Measurements from ENCODE around the gene SEMA4D.

Gene SEMA4D

DNA sequence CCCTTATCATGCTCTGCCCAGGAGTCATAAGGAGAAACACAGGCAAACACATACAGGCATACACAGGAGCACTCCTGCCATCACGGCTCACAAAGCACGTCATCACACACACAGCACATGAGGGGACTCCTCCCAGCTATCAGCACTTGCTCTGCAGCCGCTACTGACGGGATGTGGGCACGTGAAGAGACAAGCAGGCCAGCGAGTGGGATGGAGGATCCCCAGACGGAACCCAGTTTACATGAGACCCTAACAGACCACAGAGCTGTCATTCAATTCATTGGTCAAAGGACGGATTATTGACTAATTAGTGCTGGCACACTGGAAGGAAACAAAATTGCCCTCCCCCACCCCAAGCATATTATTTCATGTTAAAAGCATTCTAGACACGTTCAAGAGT, 53.6 kb downstream of the SEMA4D start:
- DNase-seq (ENCODE audit: low read depth): no peak

DNA sequence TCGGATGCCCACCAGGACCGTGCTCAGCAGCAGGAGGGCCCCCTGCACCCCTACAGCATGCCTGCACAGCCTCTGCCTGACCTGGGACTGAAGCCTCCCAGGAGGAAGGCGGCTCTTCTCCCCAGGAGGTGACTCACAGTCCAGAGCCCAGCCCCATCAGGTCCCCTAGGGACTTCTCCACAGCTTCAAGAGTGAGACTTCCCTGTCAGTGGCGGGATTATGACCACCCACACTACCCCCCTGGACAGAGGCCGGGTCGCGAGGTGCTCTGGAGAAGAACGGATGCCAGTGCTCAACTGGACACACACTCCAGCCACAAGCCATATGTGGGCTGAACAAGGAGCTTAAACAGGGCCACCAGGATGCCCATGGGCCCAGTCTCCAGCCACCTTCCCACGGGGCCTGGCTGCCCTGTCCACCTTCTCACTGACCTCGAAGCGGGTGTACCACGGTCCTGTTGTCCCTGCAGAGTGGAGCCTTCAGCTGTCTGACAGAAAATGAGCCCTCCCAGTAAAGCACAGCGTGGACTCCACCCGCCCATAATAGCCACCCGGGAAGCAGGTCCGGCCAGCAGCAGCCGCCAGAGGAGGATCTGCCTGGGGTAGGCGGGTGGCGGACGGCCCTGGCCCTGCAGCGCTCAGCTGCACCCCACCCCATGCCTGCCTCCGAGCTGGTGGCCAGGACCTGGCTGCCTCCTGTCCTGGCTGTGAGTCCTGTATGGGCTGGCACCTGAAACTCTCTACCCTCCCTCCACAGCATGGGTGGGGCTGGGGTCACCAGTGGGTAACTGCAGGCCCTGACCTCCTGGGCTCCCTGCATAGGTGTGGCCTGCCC, 54.7 kb downstream of the SEMA4D start:
- no peak for DNase-seq (ENCODE audit: low read depth)

- DNase-seq (ENCODE audit: low read depth): no peak
Observed at GRCh38 chr9:89442501-89442978, 55.4 kb downstream of the SEMA4D start.

DNA sequence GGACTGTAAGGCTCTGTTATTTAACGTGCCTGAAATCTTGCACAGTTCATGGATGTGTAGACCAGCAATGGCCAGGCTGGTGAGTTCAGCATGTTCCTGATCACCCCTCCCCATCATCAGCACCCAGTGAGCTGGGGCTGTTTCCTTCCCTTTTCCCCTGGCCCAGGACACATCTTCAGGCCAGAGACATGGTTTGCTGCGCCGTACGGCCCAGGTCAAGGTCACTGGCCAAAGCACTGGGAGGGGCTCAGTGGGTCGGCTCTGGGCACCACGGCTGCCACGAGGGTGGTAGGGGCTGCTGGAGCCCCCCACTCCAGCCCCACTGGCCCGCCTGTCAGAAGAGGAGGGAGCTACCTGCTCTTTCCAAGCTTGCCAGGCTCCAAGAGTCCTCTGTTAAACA, 55.9 kb downstream of the SEMA4D start:
- no peak for DNase-seq (ENCODE audit: low read depth)

- no peak for DNase-seq (ENCODE audit: low read depth)
Observed at GRCh38 chr9:89441655-89441970, 56.3 kb downstream of the SEMA4D start.

GRCh38 chr9:89440951-89441654, 56.8 kb downstream of the SEMA4D start:
- DNase-seq (ENCODE audit: low read depth): no peak

DNA sequence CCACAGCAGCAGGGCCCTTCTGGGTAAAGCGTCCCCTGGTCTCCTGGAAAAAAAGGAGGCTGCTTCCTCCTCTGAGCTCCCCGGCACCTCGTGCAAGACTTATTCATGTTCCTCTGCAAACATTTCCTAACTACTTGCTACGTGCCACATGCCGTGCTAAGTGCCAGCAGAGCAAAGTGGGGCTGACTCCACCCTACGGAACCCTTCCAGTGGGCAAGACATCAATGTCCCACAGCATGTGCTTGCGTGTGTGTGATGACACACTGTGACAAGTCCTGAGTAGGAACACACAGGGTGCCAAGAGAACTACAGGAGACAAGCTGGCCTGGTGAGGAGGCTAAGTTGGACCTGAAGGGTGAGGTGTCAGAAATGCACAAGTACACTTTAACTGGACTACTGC, 57.4 kb downstream of the SEMA4D start:
- no peak for DNase-seq (ENCODE audit: low read depth)

DNA sequence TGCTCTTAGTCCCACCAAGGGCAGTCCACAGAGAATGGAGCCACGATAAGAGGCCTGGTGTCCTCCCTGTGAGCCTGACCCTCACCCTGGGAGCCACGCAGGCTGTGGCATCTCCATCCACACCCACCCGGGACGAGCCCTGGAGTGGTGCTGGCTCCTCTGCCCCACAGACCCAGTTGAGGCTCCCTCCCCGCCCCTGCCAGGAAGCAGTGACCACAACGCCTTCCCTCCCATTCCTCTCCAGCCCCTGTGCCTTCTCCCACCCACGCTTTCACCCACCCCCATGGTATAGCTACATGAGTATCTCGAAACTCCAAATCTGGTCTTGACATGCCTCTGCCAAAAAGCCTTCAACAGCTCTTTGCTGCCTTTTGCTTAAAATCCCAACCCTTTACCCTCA, 57.9 kb downstream of the SEMA4D start:
- no peak for DNase-seq (ENCODE audit: low read depth)

GRCh38 chr9:89439571-89439970, 58.3 kb downstream of the SEMA4D start:
- DNase-seq (ENCODE audit: low read depth): no peak

GRCh38 chr9:89438194-89438593, 59.7 kb downstream of the SEMA4D start:
- no peak for DNase-seq (ENCODE audit: low read depth)

DNA sequence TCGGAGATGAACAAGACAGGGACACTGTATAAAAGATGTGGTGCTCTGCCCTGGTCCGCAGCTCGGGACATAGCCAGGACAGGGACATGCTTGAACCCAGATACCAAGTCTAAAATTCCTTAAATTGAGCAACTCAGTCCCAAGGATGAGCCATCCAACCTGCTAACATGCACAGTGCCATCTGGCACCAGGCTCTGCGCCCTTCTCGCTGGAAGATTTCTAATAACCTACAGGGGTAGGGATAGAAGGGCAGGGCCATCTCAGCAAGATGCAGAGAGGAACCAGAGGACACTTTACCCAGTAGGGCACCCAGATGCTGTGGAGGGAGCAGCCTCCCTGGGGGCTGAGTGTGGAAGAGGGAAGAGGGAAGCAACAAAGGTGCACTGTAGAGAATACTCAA, 60.1 kb downstream of the SEMA4D start:
- no peak for DNase-seq (ENCODE audit: low read depth)

GRCh38 chr9:89436963-89437625, 60.8 kb downstream of the SEMA4D start:
- no peak for DNase-seq (ENCODE audit: low read depth)

DNA sequence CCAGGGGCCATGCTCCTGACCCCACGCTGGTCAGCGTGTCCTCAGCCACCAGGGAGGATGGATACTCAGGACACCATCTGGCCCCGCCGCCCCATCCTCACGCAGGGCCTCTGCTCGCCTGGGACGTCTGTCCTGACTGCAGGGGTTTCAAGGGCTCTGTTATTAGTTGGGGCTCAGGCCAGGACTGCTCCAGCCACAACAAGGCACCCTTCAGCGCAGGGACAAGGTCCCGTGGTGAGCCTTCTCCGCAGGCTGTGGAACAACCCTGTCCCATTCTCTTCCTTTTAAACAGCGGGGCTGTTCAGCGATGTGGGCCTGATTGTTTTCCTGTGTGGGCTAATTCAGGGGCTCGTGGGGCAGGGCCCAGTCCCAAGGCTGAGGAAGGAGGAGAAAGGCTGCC, 61.6 kb downstream of the SEMA4D start:
- DNase-seq (ENCODE audit: low read depth): no peak

- DNase-seq (ENCODE audit: low read depth): no peak
Observed at GRCh38 chr9:89435071-89435823, 62.7 kb downstream of the SEMA4D start.

DNA sequence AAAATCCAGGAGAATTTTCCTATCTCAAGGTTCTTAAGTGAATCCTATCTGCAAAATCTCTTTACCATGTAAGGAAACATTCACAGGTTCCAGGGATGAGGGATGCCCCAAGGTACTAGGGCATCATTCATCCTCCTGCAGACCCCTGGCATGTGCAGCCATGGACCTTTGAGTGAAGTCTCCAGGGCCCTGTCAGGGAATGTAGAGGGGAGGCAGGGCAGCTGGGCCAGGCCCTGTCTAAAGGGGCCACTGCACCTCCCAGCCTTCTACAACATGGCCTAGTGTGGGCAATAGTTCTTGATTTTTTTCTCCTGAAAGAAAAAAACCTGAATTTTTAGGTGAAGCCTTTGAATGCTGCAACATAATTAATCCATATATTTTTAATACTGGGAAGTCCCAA, 63.3 kb downstream of the SEMA4D start:
- no peak for DNase-seq (ENCODE audit: low read depth)

- DNase-seq (ENCODE audit: low read depth): peak; percentile 15
Observed at GRCh38 chr9:89433826-89434225, 64.1 kb downstream of the SEMA4D start.

- DNase-seq (ENCODE audit: low read depth): no peak
Observed at GRCh38 chr9:89432986-89433530, 64.9 kb downstream of the SEMA4D start.

- no peak for DNase-seq (ENCODE audit: low read depth)
Observed at GRCh38 chr9:89431930-89432725, 65.8 kb downstream of the SEMA4D start.

DNA sequence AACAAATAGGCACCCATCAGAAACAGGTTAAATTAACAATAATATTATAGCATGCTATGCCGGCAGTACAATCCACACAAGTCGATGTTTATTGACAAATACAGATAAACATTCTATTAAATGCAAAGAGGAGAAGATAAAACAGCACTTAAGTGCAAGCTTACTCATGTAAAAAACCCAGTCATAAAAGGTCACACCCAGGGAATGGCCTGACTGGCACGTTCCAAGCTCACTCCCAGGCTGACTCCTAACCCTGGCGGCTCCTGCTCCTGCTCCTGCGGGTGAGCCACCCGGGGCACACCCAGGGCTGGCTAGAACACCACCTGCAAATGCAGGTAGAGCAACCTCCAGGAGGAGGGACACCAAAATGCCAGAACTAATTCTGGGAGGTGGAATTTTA, 66.9 kb downstream of the SEMA4D start:
- no peak for DNase-seq (ENCODE audit: low read depth)

DNA sequence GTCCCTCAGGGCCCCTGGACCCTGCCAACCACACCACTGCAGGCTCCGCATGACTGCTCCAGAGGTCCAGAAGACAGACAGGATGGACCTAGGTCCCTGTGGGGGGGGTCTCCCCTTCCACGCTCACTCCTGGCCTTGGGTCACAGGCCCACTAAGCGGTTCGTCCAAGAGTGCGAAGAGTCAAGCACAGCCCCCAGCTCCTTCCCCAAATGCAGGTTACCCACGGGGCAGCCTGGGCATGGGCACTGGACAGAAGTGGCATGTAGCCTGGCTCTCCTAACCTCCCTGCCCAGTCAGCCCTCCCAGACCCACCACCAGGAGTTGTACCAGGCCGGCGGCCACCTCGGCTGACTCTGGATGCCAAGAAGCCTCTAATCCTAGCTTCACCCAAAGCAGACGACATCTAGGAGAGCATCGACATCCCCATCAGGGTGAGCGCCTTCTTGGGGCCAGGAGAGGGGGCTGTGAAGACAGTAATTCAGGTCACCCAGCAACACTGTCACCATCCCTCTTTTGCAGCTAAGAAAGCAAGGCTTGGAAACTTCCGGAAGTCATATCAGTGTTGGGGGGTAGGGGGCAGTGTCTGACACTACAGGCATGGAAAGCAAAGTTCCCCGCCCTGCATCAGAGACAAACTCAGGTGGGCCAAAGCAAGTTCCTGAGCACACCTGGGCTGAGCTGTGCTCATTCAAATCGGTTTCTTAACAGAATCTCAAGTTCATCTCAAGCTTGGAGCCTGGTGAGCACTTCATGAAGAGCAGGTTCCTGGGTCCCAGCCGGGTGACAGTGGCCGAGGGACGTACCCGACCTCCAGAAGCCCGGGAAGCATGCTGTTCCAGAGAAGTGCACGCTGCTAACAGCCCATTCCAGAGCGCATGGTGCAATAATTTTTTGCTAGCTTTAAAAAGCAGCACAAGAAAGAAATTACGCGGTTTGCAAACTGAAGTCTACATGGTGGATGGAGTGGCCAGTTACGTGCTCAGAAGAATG, 68.7 kb downstream of the SEMA4D start:
- DNase-seq (ENCODE audit: low read depth): no peak
